ENCODE measurements around the gene PACSIN1. TPM values are rescaled to one million over a fixed set of nuclear protein-coding genes. Genes with fewer than 3 reads are reported as not detected.
A peak's percentile ranks its signal among the peaks of the same experiment; 100 is the strongest.

Gene PACSIN1
- total and polyA plus RNA-seq, 12 donors: 0.77 to 11.2 (median 5.9) TPM

- DNase-seq: peak; percentile 96 to 97
- H3K4me3 ChIP-seq: peak overlapping the region in 8 of 10 donors; percentile 16 to 48 (median 40)
- peak overlapping the region in 7 of 10 donors; percentile 13 to 55 (median 52) for H3K27ac ChIP-seq
- intact Hi-C loops (cut with DNase I): loop anchor here in 7 of 10 donors (1.0 to 5.0 kb wide), 3 partner anchors 80 to 82 kb away; no protein-coding TSS in a partner anchor
- no peaks in the 10 kb centered on the region for H3K9me3 ChIP-seq
- peak; percentile 47 to 94 (median 81) for TF ChIP-seq CTCF (IDR thresholded peaks at IDR 0.05)
- no peaks in the 10 kb centered on the region for H3K36me3 ChIP-seq
- peak; percentile 84 to 95 (median 94) for ATAC-seq
- H3K27me3 ChIP-seq: no peaks in the 10 kb centered on the region
- H3K4me1 ChIP-seq: peaks cover 5 to 21% (median 7%) of the 10 kb centered on the region in 9 donors
- 4% methylated on average over 53 of the region's 53 CpGs for WGBS, 2 donors
Measured at GRCh38 chr6:34526992-34527728, 61.3 kb downstream of the PACSIN1 start.

- H3K4me3 ChIP-seq: no peak overlapping the region
- H3K4me1 ChIP-seq: peaks cover 5 to 21% (median 7%) of the 10 kb centered on the region in 9 donors
- no peak for TF ChIP-seq CTCF (IDR thresholded peaks at IDR 0.05)
- H3K36me3 ChIP-seq: no peaks in the 10 kb centered on the region
- 80 to 81% methylated on average over 12 of the region's 12 CpGs for WGBS, 2 donors
- H3K9me3 ChIP-seq: no peaks in the 10 kb centered on the region
- DNase-seq (no peak), ATAC-seq (no peak)
- intact Hi-C loops (cut with DNase I): loop anchor here in 8 of 10 donors (1.0 to 5.0 kb wide), 3 partner anchors 79 to 81 kb away; no protein-coding TSS in a partner anchor
- no peak overlapping the region for H3K27ac ChIP-seq
- no peaks in the 10 kb centered on the region for H3K27me3 ChIP-seq
Measured at GRCh38 chr6:34527751-34528670, 62.1 kb downstream of the PACSIN1 start.

GRCh38 chr6:34528996-34529664 is 63.3 kb downstream of the PACSIN1 start:
- Histone ChIP-seq H3K36me3 (no peaks in the 10 kb centered on the region), H3K4me3 (no peak overlapping the region), H3K27ac (no peak overlapping the region), H3K9me3 (no peaks in the 10 kb centered on the region), H3K27me3 (no peaks in the 10 kb centered on the region), H3K4me1 (peaks cover 5 to 21% (median 7%) of the 10 kb centered on the region in 9 donors)
- WGBS, 2 donors: 92 to 94% methylated on average over 8 of the region's 8 CpGs
- TF ChIP-seq CTCF (IDR thresholded peaks at IDR 0.05): no peak
- ATAC-seq: no peak
- intact Hi-C loops (cut with DNase I): loop anchor here in 3 of 10 donors (2.0 to 5.0 kb wide), 2 partner anchors 78 to 80 kb away; no protein-coding TSS in a partner anchor
- DNase-seq: no peak
